Measurements from ENCODE around the gene CAPN5.

Gene CAPN5

GRCh38 chr11:77101043-77101537 lies 34.3 kb downstream of the CAPN5 start:
- TF ChIP-seq CTCF (IDR thresholded peaks at IDR 0.05), result peak; percentile 63
- no peak for TF ChIP-seq ZFX (IDR thresholded peaks at IDR 0.05; ENCODE audit: borderline replicate concordance)
- H3K27ac ChIP-seq, result no peak overlapping the region

DNA sequence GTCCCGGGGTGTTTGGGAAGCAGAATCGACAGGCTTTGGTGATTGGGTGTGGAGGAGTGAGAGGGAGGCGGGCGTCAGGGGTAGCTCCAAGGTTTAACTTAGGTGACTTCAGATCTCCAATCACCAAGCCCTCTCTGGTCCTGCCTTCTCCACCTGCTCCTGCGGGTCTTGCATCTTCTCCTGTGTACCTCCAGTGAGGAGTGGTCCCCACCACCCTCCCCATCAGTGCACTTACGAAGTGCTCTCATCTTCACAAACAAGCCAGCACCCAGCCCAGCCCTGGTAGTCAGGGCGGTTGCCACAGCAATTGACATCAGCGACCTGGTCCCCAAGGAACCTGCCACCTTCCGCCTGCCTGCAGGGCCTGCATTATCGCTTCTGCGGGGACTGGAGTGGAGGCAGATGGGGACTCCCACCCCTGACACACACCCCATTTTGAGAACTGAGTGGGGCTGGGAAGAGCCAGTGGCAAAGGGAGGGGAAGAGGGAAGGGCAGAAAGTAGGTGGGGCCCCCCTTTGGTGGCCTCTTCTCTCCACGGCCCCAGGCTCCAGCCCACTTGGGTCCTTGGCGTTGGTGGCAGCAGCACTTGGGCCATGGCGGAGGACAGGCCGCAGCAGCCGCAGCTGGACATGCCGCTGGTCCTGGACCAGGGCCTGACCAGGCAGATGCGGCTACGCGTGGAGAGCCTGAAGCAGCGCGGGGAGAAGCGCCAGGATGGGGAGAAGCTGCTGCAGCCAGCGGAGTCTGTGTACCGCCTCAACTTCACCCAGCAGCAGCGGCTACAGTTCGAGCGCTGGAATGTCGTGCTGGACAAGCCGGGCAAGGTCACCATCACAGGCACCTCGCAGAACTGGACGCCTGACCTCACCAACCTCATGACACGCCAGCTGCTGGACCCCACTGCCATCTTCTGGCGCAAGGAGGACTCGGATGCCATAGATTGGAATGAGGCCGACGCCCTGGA lies 35.8 kb downstream of the CAPN5 start, which contains the start of gene OMP:
TSS of gene OMP (plus strand) at position 595 of the 965 bp plus-strand sequence. CDS start at position 595, 0 bp downstream.
- H3K27ac ChIP-seq, result no peak within 1 kb of the TSS
- TF ChIP-seq ZFX (IDR thresholded peaks at IDR 0.05; ENCODE audit: borderline replicate concordance), result no peak

DNA sequence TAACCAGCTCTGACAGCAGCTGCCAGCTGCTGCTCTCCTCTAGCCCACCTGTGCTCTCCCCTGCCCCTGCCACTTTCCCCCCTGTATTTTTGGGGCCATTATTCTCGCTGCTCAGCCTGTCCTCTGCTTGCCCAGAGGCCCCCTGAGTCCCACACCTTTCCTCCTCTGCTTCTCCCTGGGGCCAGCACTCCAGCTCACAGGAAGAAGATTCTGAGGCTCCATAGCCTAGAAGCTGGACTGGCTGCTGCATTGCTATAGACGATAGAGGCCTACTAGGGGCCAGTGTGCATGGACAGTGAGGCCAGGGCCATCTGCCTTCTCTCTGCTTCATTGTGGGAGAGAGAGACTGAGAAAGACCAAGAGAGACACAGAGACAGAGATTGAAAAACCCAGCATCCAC lies 36.5 kb downstream of the CAPN5 start:
- TF ChIP-seq ZFX (IDR thresholded peaks at IDR 0.05; ENCODE audit: borderline replicate concordance) (no peak), CTCF (IDR thresholded peaks at IDR 0.05) (no peak)
- no peak overlapping the region for H3K27ac ChIP-seq

DNA sequence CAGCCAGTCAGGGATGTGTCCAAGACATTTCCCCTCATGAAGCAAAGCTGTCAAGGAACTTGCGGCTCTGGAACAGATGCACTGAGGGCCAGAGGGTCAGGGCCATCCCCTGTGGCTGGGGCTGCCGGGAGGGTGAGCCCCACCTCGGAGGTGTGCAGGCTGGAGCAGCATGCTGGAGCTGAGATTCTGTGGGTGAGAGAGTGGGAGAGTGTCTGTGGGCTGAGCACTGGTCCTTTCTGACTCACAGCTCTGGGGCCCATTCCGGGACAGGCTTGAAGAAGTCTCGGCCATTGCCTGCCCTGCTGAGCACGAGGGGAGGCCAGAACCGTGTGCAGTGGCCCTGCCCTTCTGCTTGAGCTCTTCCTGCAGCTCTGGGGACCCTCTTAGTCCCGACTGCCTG lies 38.0 kb downstream of the CAPN5 start:
- no peak for TF ChIP-seq CTCF (IDR thresholded peaks at IDR 0.05)
- no peak for TF ChIP-seq ZFX (IDR thresholded peaks at IDR 0.05; ENCODE audit: borderline replicate concordance)
- H3K27ac ChIP-seq, result no peak overlapping the region

- TF ChIP-seq CTCF (IDR thresholded peaks at IDR 0.05) (no peak), ZFX (IDR thresholded peaks at IDR 0.05; ENCODE audit: borderline replicate concordance) (no peak)
- no peak overlapping the region for H3K27ac ChIP-seq
Observed at GRCh38 chr11:77106321-77106720, 39.5 kb downstream of the CAPN5 start.

DNA sequence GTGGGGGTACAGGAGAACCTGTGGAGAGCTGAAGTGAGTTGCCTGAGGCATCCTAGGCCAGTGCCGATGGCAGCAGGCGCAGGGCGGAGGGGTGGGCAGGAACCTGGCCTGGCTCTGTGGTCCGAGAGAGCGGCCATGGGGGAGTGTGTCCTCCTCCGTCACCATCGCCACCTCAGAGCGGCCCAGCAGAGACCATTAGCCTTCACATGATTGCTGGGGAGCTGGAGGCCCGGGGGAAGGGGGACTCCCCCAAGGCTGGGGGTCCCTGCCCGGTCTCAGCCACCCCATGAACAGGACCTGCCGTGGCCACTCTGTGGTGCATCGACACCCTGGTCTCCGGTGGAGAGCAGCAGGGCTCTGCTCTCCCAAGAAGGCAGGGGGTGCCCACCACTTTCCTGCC lies 40.0 kb downstream of the CAPN5 start:
- H3K27ac ChIP-seq, result no peak overlapping the region
- no peak for TF ChIP-seq ZFX (IDR thresholded peaks at IDR 0.05; ENCODE audit: borderline replicate concordance)
- no peak for TF ChIP-seq CTCF (IDR thresholded peaks at IDR 0.05)

DNA sequence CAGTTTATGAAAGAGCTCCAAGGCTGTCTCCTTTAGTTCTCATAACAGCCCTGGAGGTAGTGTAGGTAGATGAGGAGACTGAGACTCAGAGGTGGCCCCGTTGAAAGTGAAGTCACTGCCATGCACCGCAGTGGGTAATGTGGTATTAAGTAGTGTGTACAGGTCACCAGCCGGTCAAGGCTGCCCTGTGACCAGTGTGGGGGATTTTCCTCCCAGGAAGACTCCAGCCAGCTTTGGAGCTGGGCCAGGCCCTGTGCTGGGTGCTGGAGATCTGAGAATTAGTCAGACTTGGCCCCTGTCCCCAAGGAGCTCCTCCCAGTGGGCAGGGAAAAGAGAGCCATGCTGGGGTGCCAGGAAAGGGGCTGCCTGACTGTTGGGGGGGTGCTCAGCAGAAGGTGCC lies 41.2 kb downstream of the CAPN5 start:
- TF ChIP-seq CTCF (IDR thresholded peaks at IDR 0.05) (no peak), ZFX (IDR thresholded peaks at IDR 0.05; ENCODE audit: borderline replicate concordance) (no peak)
- H3K27ac ChIP-seq, result no peak overlapping the region
